ENCODE data around the gene NOTUM. TPM values are rescaled to one million over a fixed set of nuclear protein-coding genes. Genes with fewer than 3 reads are reported as not detected.
A peak's percentile ranks its signal among the peaks of the same experiment; 100 is the strongest.

NOTUM gene
- 8.4 and 25.5 TPM in 2 replicates for total RNA-seq (2011; cell fraction: chromatin; rRNA removed; ENCODE audit: low replicate concordance)
- 25.5 and 27.9 TPM in 2 replicates for total RNA-seq (2011; cell fraction: nucleolus; rRNA removed)
- 15.3 and 16.9 TPM in 2 replicates for total RNA-seq (2011; cell fraction: nucleoplasm; rRNA removed)
- 13.9 and 22.5 TPM in 2 replicates for total RNA-seq (2014; rRNA removed)
- total RNA-seq (2014; rRNA removed; fragmentation: Illumina TruSeq; extraction: Trizol): 0.99 and 1.3 TPM in 2 replicates
- total RNA-seq (2015; rRNA removed; fragmentation: Illumina TruSeq; extraction: Trizol): 4.1 and 4.2 TPM in 2 replicates
- total RNA-seq (2021): 11.8 and 14.1 TPM in 2 replicates
- polyA plus RNA-seq (2011; rRNA removed): 4.5 and 6.1 TPM in 2 replicates
- polyA plus RNA-seq (2011; cell fraction: cytosol; rRNA removed): 7.8 and 22.0 TPM in 2 replicates
- polyA plus RNA-seq (2011; cell fraction: nucleus; rRNA removed): 10.3 and 25.0 TPM in 2 replicates
- polyA plus RNA-seq (2012): 8.5 and 11.5 TPM in 2 replicates
- 1.9 and 5.3 TPM in 2 replicates for polyA plus RNA-seq (2014; fragmentation: Illumina TruSeq; extraction: Trizol)
- polyA plus RNA-seq (2014; fragmentation: Nextera tagmentation; extraction: Ambion mirVana): under 1 TPM; 0.03 to 0.17 TPM
- polyA plus RNA-seq (2014; rRNA removed): 13.4 and 14.0 TPM in 2 replicates
- 0.72 and 1.6 TPM in 2 replicates for polyA minus RNA-seq (2011; rRNA and poly(A)+ RNA removed)
- 4.7 and 5.6 TPM in 2 replicates for polyA minus RNA-seq (2011; cell fraction: cytosol; rRNA and poly(A)+ RNA removed)
- 14.7 and 15.2 TPM in 2 replicates for polyA minus RNA-seq (2011; cell fraction: nucleus; rRNA and poly(A)+ RNA removed)
- Bru-seq, nascent RNA: percentile 58 among the genes with signal in this experiment
- BruChase-seq, experiment 1, labeled RNA remaining after a 2-hour chase: percentile 53 among the genes with signal in this experiment
- percentile 60 among the genes with signal in this experiment for BruChase-seq, experiment 2, labeled RNA remaining after a 6-hour chase
- long read RNA-seq, experiment 1, transcript NOTUM-201 (11 exons, 2,329 nt): major isoform, 6 of 55 reads
- long read RNA-seq, experiment 1, partial matches to known transcripts: 29 of 55 reads
- long read RNA-seq, experiment 1, other reads (novel, unspliced or antisense): 20 of 55 reads
- long read RNA-seq, experiment 2, partial matches to known transcripts: 5 of 6 reads
- long read RNA-seq, experiment 2, other reads (novel, unspliced or antisense): 1 of 6 reads
- long read RNA-seq, experiment 3, partial matches to known transcripts: 2 of 3 reads
- long read RNA-seq, experiment 3, other reads (novel, unspliced or antisense): 1 of 3 reads

DNA sequence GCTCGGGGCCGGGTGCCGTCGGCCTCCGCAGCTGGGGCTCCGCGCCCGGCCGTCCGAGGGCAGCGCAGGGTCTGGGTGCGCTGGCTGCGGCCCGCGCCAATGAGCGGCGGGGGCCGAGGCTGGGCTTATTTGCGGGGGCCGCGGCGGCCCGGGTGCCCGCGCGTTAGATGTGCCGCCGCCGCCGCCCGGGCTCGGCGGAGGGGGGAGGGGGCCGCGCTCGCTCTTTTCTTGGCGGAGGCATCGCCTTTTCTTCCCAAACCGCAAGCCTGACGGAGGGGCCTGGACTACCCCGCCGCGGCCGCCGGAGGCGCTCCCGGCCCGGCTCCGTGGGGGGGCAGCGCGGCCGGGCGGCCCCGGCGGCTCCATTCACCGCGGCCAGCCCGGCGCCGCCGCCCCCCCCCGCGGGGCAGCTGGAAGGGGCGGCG, at the start of gene NOTUM:
NOTUM (minus strand) TSS at position 101 of the 425 bp plus-strand sequence. CDS start 278 bp downstream, outside the sequence.
- Histone ChIP-seq H3K27me3 (ENCODE audit: control insufficient read depth in 2 of 2, insufficient read depth in 2 of 2, low read length in 2 of 2) (no peaks in the 10 kb centered on the region), H3K9me1 (ENCODE audit: control insufficient read depth, insufficient read depth, low read length) (no peaks in the 10 kb centered on the region), H3K36me3 (ENCODE audit: control insufficient read depth, insufficient read depth, low read length) (peaks cover 13% of the 10 kb centered on the region; the same call in 2 of the 3 replicates), H3K27ac (ENCODE audit: extremely low read depth, low read depth, low read length) (peak within 1 kb of the TSS; percentile 68), H3K79me2 (ENCODE audit: control insufficient read depth, insufficient read depth, low read length) (peaks cover 20% of the 10 kb centered on the region), H4K20me1 (replicated peaks; ENCODE audit: control insufficient read depth, insufficient read depth, low read length) (no peaks in the 10 kb centered on the region), H3K9ac (ENCODE audit: insufficient read depth in 1 of 2, low read depth in 2 of 2, low read length in 2 of 2) (peak within 1 kb of the TSS; percentile 82 to 92), H3K4me1 (replicated peaks in 1 of 2; ENCODE audit: control insufficient read depth in 2 of 2, insufficient read depth in 2 of 2, low read length in 2 of 2) (peaks cover 7 to 78% of the 10 kb centered on the region in 2 experiments; a peak in 4 of 5 replicates), H3K4me2 (ENCODE audit: insufficient read depth, low read length) (peak within 1 kb of the TSS; percentile 85), H3K9me3 (replicated peaks; ENCODE audit: control insufficient read depth, insufficient read depth, low read depth, low read length) (no peaks in the 10 kb centered on the region), H3K4me3 (peak within 1 kb of the TSS; percentile 58), H2AFZ (ENCODE audit: low read depth, low read length) (peak within 1 kb of the TSS; percentile 91)
- intact Hi-C loops (cut with micrococcal nuclease): no loop called here
- ChIA-PET POLR2A (interaction anchor here (0.5 to 1.6 kb wide), 6 partner anchors 21 to 373 kb away, joined by 3 to 7 read pairs (median 3); no protein-coding TSS in a partner anchor), CTCF (ENCODE audit: low intra/inter-chr PET ratio) (interaction anchor here (0.5 to 5.2 kb wide), 5 partner anchors 17 to 194 kb away, joined by 3 to 103 read pairs (median 3); partner anchors contain the start of genes ASPSCR1, CENPX and LRRC45)
- peak; percentile 63 for ATAC-seq
- no peak for FAIRE-seq
- 1% methylated on average over 20 of the region's 65 CpGs for WGBS (ENCODE audit: insufficient coverage, low coverage, missing lambda C conversion rate)
- in situ Hi-C loops (cut with MboI): no loop called here
- peak; percentile 72 to 84 (median 82) for DNase-seq (ENCODE audit: extremely low read depth in 1 of 4, low spot score in 3 of 4)
- no TSS peak for BruUV-seq (replicated peaks)
- TF ChIP-seq SIN3B (IDR thresholded peaks at IDR 0.05; ENCODE audit: low read depth): peak; percentile 46; the same call in 1 of the 2 replicates
- TF ChIP-seq, protein P1, sequence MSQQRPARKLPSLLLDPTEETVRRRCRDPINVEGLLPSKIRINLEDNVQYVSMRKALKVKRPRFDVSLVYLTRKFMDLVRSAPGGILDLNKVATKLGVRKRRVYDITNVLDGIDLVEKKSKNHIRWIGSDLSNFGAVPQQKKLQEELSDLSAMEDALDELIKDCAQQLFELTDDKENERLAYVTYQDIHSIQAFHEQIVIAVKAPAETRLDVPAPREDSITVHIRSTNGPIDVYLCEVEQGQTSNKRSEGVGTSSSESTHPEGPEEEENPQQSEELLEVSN (IDR thresholded peaks at IDR 0.05; ENCODE audit: borderline replicate concordance in 1 of 2, extremely low read depth in 1 of 2, insufficient read depth in 1 of 2, insufficient read length in 1 of 2, low read depth in 1 of 2, low read length in 1 of 2, poor library complexity in 1 of 2, severe bottlenecking in 1 of 2): peak in 1 of 2 experiments; percentile 29
- TF ChIP-seq MCM2 (IDR thresholded peaks at IDR 0.05; ENCODE audit: low read depth): no peak
- TF ChIP-seq, protein P2, sequence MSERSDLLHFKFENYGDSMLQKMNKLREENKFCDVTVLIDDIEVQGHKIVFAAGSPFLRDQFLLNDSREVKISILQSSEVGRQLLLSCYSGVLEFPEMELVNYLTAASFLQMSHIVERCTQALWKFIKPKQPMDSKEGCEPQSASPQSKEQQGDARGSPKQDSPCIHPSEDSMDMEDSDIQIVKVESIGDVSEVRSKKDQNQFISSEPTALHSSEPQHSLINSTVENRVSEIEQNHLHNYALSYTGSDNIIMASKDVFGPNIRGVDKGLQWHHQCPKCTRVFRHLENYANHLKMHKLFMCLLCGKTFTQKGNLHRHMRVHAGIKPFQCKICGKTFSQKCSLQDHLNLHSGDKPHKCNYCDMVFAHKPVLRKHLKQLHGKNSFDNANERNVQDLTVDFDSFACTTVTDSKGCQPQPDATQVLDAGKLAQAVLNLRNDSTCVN (CRISPR knock-in tag; IDR thresholded peaks at IDR 0.05): no peak
- no peak for TF ChIP-seq RHOXF2B (CRISPR knock-in tag; conservative IDR thresholded peaks at IDR 0.05)
- TF ChIP-seq ESRRB (CRISPR knock-in tag; IDR thresholded peaks at IDR 0.05; ENCODE audit: borderline replicate concordance): no peak
- TF ChIP-seq RB1 (IDR thresholded peaks at IDR 0.05; ENCODE audit: low read depth): 0 out of 2 replicates have a peak, but pooled peaks have one; percentile 25
- no peak for TF ChIP-seq PURB (CRISPR knock-in tag; IDR thresholded peaks at IDR 0.05; ENCODE audit: low read depth)
- TF ChIP-seq TOE1 (IDR thresholded peaks at IDR 0.05; ENCODE audit: borderline replicate concordance): no peak
- no peak for TF ChIP-seq TOE1 (CRISPR knock-in tag; IDR thresholded peaks at IDR 0.05; ENCODE audit: borderline replicate concordance, low read depth)
- peak; percentile 46; the same call in 1 of the 2 replicates for TF ChIP-seq ESRRA (IDR thresholded peaks at IDR 0.05; ENCODE audit: borderline replicate concordance, low read depth)
- TF ChIP-seq MYC (IDR thresholded peaks at IDR 0.05; ENCODE audit: low read depth, low read length): 0 out of 2 replicates have a peak, but pooled peaks have one; percentile 10
- TF ChIP-seq MYC (CRISPR knock-in tag; IDR thresholded peaks at IDR 0.05; ENCODE audit: borderline replicate concordance, low read depth): no peak
- peak; percentile 17 for TF ChIP-seq TBP (optimal IDR thresholded peaks at IDR 0.05; ENCODE audit: low read depth, low read length)
- TF ChIP-seq SMAD4 (CRISPR knock-in tag; conservative IDR thresholded peaks at IDR 0.05): peak; percentile 57; the same call in 1 of the 2 replicates
